Stimulated activated CD4-positive, alpha-beta T cell treated with anti-CD3 and anti-CD28 coated beads, Interleukin-4, amount 100 ng/mL, for 4 hours (primary cell): Measurements from ENCODE around the gene CXorf49B.
"Not testable (repeated sequence)": the region's sequence is repeated elsewhere in the genome, so short reads cannot be mapped to it uniquely, and the experiment has no call there.

ENCODE experiments used
- DNase-seq, 2 experiments: peaks; one replicate each; pipeline ENCODE4 v3.0.0-alpha.2; 2020

CXorf49B gene

GRCh38 chrX:71763049-71763448 lies at the start of gene CXorf49B:
Gene CXorf49B (plus strand): TSS chrX:71763349. CDS start chrX:71763424, 75 bp downstream.
- not testable (repeated sequence) for DNase-seq

GRCh38 chrX:71714064-71714463 lies 49.1 kb upstream of the CXorf49B start:
- DNase-seq = not testable (repeated sequence)

GRCh38 chrX:71715551-71715950 lies 47.6 kb upstream of the CXorf49B start:
- DNase-seq = not testable (repeated sequence)

GRCh38 chrX:71716323-71716722 lies 46.8 kb upstream of the CXorf49B start:
- not testable (repeated sequence) for DNase-seq

- DNase-seq = not testable (repeated sequence)
These were observed 45.0 kb upstream of the CXorf49B start, which contains the start of gene CXorf49 for GRCh38 chrX:71718185-71718584. Gene CXorf49 (minus strand): TSS chrX:71718285. CDS start chrX:71718151, 134 bp downstream.

- not testable (repeated sequence) for DNase-seq
These were observed 44.0 kb upstream of the CXorf49B start for GRCh38 chrX:71719195-71719594.

- DNase-seq = not testable (repeated sequence)
These were observed 42.8 kb upstream of the CXorf49B start for GRCh38 chrX:71720289-71720886.

- DNase-seq = not testable (repeated sequence)
These were observed 2.4 kb upstream of the CXorf49B start for GRCh38 chrX:71760688-71761281.

GRCh38 chrX:71764832-71765231 lies 1.7 kb downstream of the CXorf49B start:
- DNase-seq = not testable (repeated sequence)

GRCh38 chrX:71765613-71766012 lies 2.5 kb downstream of the CXorf49B start:
- DNase-seq = not testable (repeated sequence)

- DNase-seq = not testable (repeated sequence)
These were observed 4.0 kb downstream of the CXorf49B start for GRCh38 chrX:71767134-71767533.

GRCh38 chrX:71778322-71778721 lies 15.2 kb downstream of the CXorf49B start:
- DNase-seq = not testable (repeated sequence)

- DNase-seq = not testable (repeated sequence)
These were observed 19.2 kb downstream of the CXorf49B start for GRCh38 chrX:71782225-71782949.

- not testable (repeated sequence) for DNase-seq
These were observed 19.8 kb downstream of the CXorf49B start for GRCh38 chrX:71782950-71783299.

- not testable (repeated sequence) for DNase-seq
These were observed 20.6 kb downstream of the CXorf49B start for GRCh38 chrX:71783569-71784347.

GRCh38 chrX:71784348-71784983 lies 21.3 kb downstream of the CXorf49B start:
- DNase-seq = not testable (repeated sequence)

GRCh38 chrX:71806450-71806849 lies 43.3 kb downstream of the CXorf49B start:
- not testable (repeated sequence) for DNase-seq

GRCh38 chrX:71809886-71810285 lies 46.7 kb downstream of the CXorf49B start:
- no peak for DNase-seq

GRCh38 chrX:71814123-71814912 lies 51.2 kb downstream of the CXorf49B start:
- no peak for DNase-seq

- DNase-seq = no peak
These were observed 52.2 kb downstream of the CXorf49B start for GRCh38 chrX:71815121-71815905.

GRCh38 chrX:71815906-71816156 lies 52.7 kb downstream of the CXorf49B start:
- DNase-seq = no peak
